Measurements from ENCODE around the gene HEPACAM2.

Gene HEPACAM2

GRCh38 chr7:93226310-93226709 lies at the start of gene HEPACAM2:
Gene HEPACAM2, minus strand, starts transcription at chr7:93226469.
- Histone ChIP-seq H3K4me1 (ENCODE audit: control insufficient read depth in 1 of 2, insufficient read depth in 2 of 2, low read length in 2 of 2) (peaks cover 0 to 2% of the 10 kb centered on the region in 2 donors), H3K36me3 (ENCODE audit: control insufficient read depth in 1 of 2, insufficient read depth in 2 of 2, low read length in 2 of 2) (no peaks in the 10 kb centered on the region), H3K9me3 (ENCODE audit: control insufficient read depth in 1 of 2, low read length in 2 of 2) (no peaks in the 10 kb centered on the region), H3K27ac (ENCODE audit: low read length) (no peak within 1 kb of the TSS), H3K4me3 (ENCODE audit: low read depth in 1 of 2, low read length in 2 of 2) (no peak within 1 kb of the TSS), H3K27me3 (ENCODE audit: low read depth, low read length) (no peaks in the 10 kb centered on the region)

GRCh38 chr7:93265220-93265619 lies 39.0 kb upstream of the HEPACAM2 start:
- Histone ChIP-seq H3K27me3 (ENCODE audit: low read depth, low read length) (no peaks in the 10 kb centered on the region), H3K4me3 (ENCODE audit: low read depth in 1 of 2, low read length in 2 of 2) (no peak overlapping the region), H3K27ac (ENCODE audit: low read length) (no peak overlapping the region), H3K9me3 (ENCODE audit: control insufficient read depth in 1 of 2, low read length in 2 of 2) (no peaks in the 10 kb centered on the region), H3K36me3 (ENCODE audit: control insufficient read depth in 1 of 2, insufficient read depth in 2 of 2, low read length in 2 of 2) (peaks cover 2 to 3% of the 10 kb centered on the region in 2 donors), H3K4me1 (ENCODE audit: control insufficient read depth in 1 of 2, insufficient read depth in 2 of 2, low read length in 2 of 2) (no peaks in the 10 kb centered on the region)

GRCh38 chr7:93262535-93262934 lies 36.3 kb upstream of the HEPACAM2 start:
- no peak overlapping the region for H3K4me3 ChIP-seq (ENCODE audit: low read depth in 1 of 2, low read length in 2 of 2)
- peaks cover 0 to 2% of the 10 kb centered on the region in 2 donors for H3K36me3 ChIP-seq (ENCODE audit: control insufficient read depth in 1 of 2, insufficient read depth in 2 of 2, low read length in 2 of 2)
- H3K27ac ChIP-seq (ENCODE audit: low read length): no peak overlapping the region
- no peaks in the 10 kb centered on the region for H3K27me3 ChIP-seq (ENCODE audit: low read depth, low read length)
- no peaks in the 10 kb centered on the region for H3K9me3 ChIP-seq (ENCODE audit: control insufficient read depth in 1 of 2, low read length in 2 of 2)
- H3K4me1 ChIP-seq (ENCODE audit: control insufficient read depth in 1 of 2, insufficient read depth in 2 of 2, low read length in 2 of 2): no peaks in the 10 kb centered on the region

GRCh38 chr7:93258661-93259060 lies 32.4 kb upstream of the HEPACAM2 start:
- H3K4me3 ChIP-seq (ENCODE audit: low read depth in 1 of 2, low read length in 2 of 2): no peak overlapping the region
- no peaks in the 10 kb centered on the region for H3K4me1 ChIP-seq (ENCODE audit: control insufficient read depth in 1 of 2, insufficient read depth in 2 of 2, low read length in 2 of 2)
- H3K27ac ChIP-seq (ENCODE audit: low read length): no peak overlapping the region
- H3K9me3 ChIP-seq (ENCODE audit: control insufficient read depth in 1 of 2, low read length in 2 of 2): no peaks in the 10 kb centered on the region
- H3K27me3 ChIP-seq (ENCODE audit: low read depth, low read length): no peaks in the 10 kb centered on the region
- peaks cover 2 to 11% of the 10 kb centered on the region in 2 donors for H3K36me3 ChIP-seq (ENCODE audit: control insufficient read depth in 1 of 2, insufficient read depth in 2 of 2, low read length in 2 of 2)

- Histone ChIP-seq H3K4me3 (ENCODE audit: low read depth in 1 of 2, low read length in 2 of 2) (no peak overlapping the region), H3K27me3 (ENCODE audit: low read depth, low read length) (no peaks in the 10 kb centered on the region), H3K4me1 (ENCODE audit: control insufficient read depth in 1 of 2, insufficient read depth in 2 of 2, low read length in 2 of 2) (peaks cover 0 to 6% of the 10 kb centered on the region in 2 donors), H3K9me3 (ENCODE audit: control insufficient read depth in 1 of 2, low read length in 2 of 2) (no peaks in the 10 kb centered on the region), H3K27ac (ENCODE audit: low read length) (no peak overlapping the region), H3K36me3 (ENCODE audit: control insufficient read depth in 1 of 2, insufficient read depth in 2 of 2, low read length in 2 of 2) (peaks cover 0 to 7% of the 10 kb centered on the region in 2 donors)
Measured at GRCh38 chr7:93249491-93250148, 23.4 kb upstream of the HEPACAM2 start.

- no peaks in the 10 kb centered on the region for H3K9me3 ChIP-seq (ENCODE audit: control insufficient read depth in 1 of 2, low read length in 2 of 2)
- H3K27me3 ChIP-seq (ENCODE audit: low read depth, low read length): no peaks in the 10 kb centered on the region
- H3K4me3 ChIP-seq (ENCODE audit: low read depth in 1 of 2, low read length in 2 of 2): peak overlapping the region; percentile 27 to 42
- no peak overlapping the region for H3K27ac ChIP-seq (ENCODE audit: low read length)
- no peaks in the 10 kb centered on the region for H3K36me3 ChIP-seq (ENCODE audit: control insufficient read depth in 1 of 2, insufficient read depth in 2 of 2, low read length in 2 of 2)
- H3K4me1 ChIP-seq (ENCODE audit: control insufficient read depth in 1 of 2, insufficient read depth in 2 of 2, low read length in 2 of 2): peaks cover 0 to 6% of the 10 kb centered on the region in 2 donors
Measured at GRCh38 chr7:93245525-93246432, 19.5 kb upstream of the HEPACAM2 start.

- Histone ChIP-seq H3K9me3 (ENCODE audit: control insufficient read depth in 1 of 2, low read length in 2 of 2) (no peaks in the 10 kb centered on the region), H3K4me1 (ENCODE audit: control insufficient read depth in 1 of 2, insufficient read depth in 2 of 2, low read length in 2 of 2) (peaks cover 0 to 6% of the 10 kb centered on the region in 2 donors), H3K36me3 (ENCODE audit: control insufficient read depth in 1 of 2, insufficient read depth in 2 of 2, low read length in 2 of 2) (no peaks in the 10 kb centered on the region), H3K4me3 (ENCODE audit: low read depth in 1 of 2, low read length in 2 of 2) (no peak overlapping the region), H3K27ac (ENCODE audit: low read length) (no peak overlapping the region), H3K27me3 (ENCODE audit: low read depth, low read length) (no peaks in the 10 kb centered on the region)
Measured at GRCh38 chr7:93242106-93242505, 15.8 kb upstream of the HEPACAM2 start.

GRCh38 chr7:93239824-93240223 lies 13.6 kb upstream of the HEPACAM2 start:
- Histone ChIP-seq H3K27me3 (ENCODE audit: low read depth, low read length) (no peaks in the 10 kb centered on the region), H3K4me3 (ENCODE audit: low read depth in 1 of 2, low read length in 2 of 2) (no peak overlapping the region), H3K9me3 (ENCODE audit: control insufficient read depth in 1 of 2, low read length in 2 of 2) (no peaks in the 10 kb centered on the region), H3K4me1 (ENCODE audit: control insufficient read depth in 1 of 2, insufficient read depth in 2 of 2, low read length in 2 of 2) (no peaks in the 10 kb centered on the region), H3K27ac (ENCODE audit: low read length) (no peak overlapping the region), H3K36me3 (ENCODE audit: control insufficient read depth in 1 of 2, insufficient read depth in 2 of 2, low read length in 2 of 2) (no peaks in the 10 kb centered on the region)

GRCh38 chr7:93238748-93239147 lies 12.5 kb upstream of the HEPACAM2 start:
- Histone ChIP-seq H3K27ac (ENCODE audit: low read length) (no peak overlapping the region), H3K4me1 (ENCODE audit: control insufficient read depth in 1 of 2, insufficient read depth in 2 of 2, low read length in 2 of 2) (peaks cover 2 to 3% of the 10 kb centered on the region in 2 donors), H3K9me3 (ENCODE audit: control insufficient read depth in 1 of 2, low read length in 2 of 2) (no peaks in the 10 kb centered on the region), H3K27me3 (ENCODE audit: low read depth, low read length) (no peaks in the 10 kb centered on the region), H3K36me3 (ENCODE audit: control insufficient read depth in 1 of 2, insufficient read depth in 2 of 2, low read length in 2 of 2) (no peaks in the 10 kb centered on the region), H3K4me3 (ENCODE audit: low read depth in 1 of 2, low read length in 2 of 2) (no peak overlapping the region)

GRCh38 chr7:93238131-93238530 lies 11.9 kb upstream of the HEPACAM2 start:
- no peaks in the 10 kb centered on the region for H3K36me3 ChIP-seq (ENCODE audit: control insufficient read depth in 1 of 2, insufficient read depth in 2 of 2, low read length in 2 of 2)
- H3K4me3 ChIP-seq (ENCODE audit: low read depth in 1 of 2, low read length in 2 of 2): no peak overlapping the region
- no peak overlapping the region for H3K27ac ChIP-seq (ENCODE audit: low read length)
- H3K4me1 ChIP-seq (ENCODE audit: control insufficient read depth in 1 of 2, insufficient read depth in 2 of 2, low read length in 2 of 2): peaks cover 7 to 8% of the 10 kb centered on the region in 2 donors
- H3K9me3 ChIP-seq (ENCODE audit: control insufficient read depth in 1 of 2, low read length in 2 of 2): no peaks in the 10 kb centered on the region
- H3K27me3 ChIP-seq (ENCODE audit: low read depth, low read length): no peaks in the 10 kb centered on the region

- Histone ChIP-seq H3K27ac (ENCODE audit: low read length) (no peak overlapping the region), H3K4me3 (ENCODE audit: low read depth in 1 of 2, low read length in 2 of 2) (no peak overlapping the region), H3K36me3 (ENCODE audit: control insufficient read depth in 1 of 2, insufficient read depth in 2 of 2, low read length in 2 of 2) (no peaks in the 10 kb centered on the region), H3K27me3 (ENCODE audit: low read depth, low read length) (no peaks in the 10 kb centered on the region), H3K9me3 (ENCODE audit: control insufficient read depth in 1 of 2, low read length in 2 of 2) (no peaks in the 10 kb centered on the region), H3K4me1 (ENCODE audit: control insufficient read depth in 1 of 2, insufficient read depth in 2 of 2, low read length in 2 of 2) (peaks cover 7 to 20% of the 10 kb centered on the region in 2 donors)
Measured at GRCh38 chr7:93235541-93235940, 9.3 kb upstream of the HEPACAM2 start.

Data from muscle layer of duodenum (tissue), 2 donors.